SK-N-SH treated with all-trans-retinoic acid at 6 μM for 48 hours (cell line): ENCODE results near the gene ASCL2.

Experiments
- ATAC-seq: fragments of 200-7000 bp; cut with Tn5 transposase; 3 replicates; pipeline ENCODE4 v1.9.1; 2020; ENCODE audit warnings: mild to moderate bottlenecking, moderate library complexity
- BACH2 ChIP-seq: fragments of 250-450 bp; sonication (Bioruptor Pico); IDR thresholded peaks from 2 replicates; pipeline ENCODE4 v1.9.0; 2021; ENCODE audit warnings: mild to moderate bottlenecking, borderline replicate concordance
- ESRRG ChIP-seq: fragments of 250-450 bp; sonication (Bioruptor Pico); IDR thresholded peaks from 2 replicates; pipeline ENCODE4 v1.6.1; 2021; ENCODE audit warnings: mild to moderate bottlenecking
- GLIS3 ChIP-seq: fragments of 250-450 bp; sonication (Bioruptor Pico); IDR thresholded peaks from 2 replicates; pipeline ENCODE4 v1.5.0; 2020; ENCODE audit warnings: mild to moderate bottlenecking, moderate library complexity
- OSR1 ChIP-seq: fragments of 250-450 bp; sonication (Bioruptor Pico); IDR thresholded peaks from 2 replicates; pipeline ENCODE4 v1.8.0; 2022; ENCODE audit warnings: moderate library complexity, mild to moderate bottlenecking, inconsistent platforms
- PPARA ChIP-seq: fragments of 250-450 bp; sonication (Bioruptor Pico); IDR thresholded peaks from 2 replicates; pipeline ENCODE4 v1.5.0; 2020; ENCODE audit warnings: mild to moderate bottlenecking, borderline replicate concordance
- RARB ChIP-seq: fragments of 250-450 bp; sonication (Bioruptor Pico); IDR thresholded peaks from 2 replicates; pipeline ENCODE4 v1.8.0; 2021; ENCODE audit warnings: mild to moderate bottlenecking, moderate library complexity
- TCF4 ChIP-seq: fragments of 250-450 bp; sonication (Bioruptor Pico); IDR thresholded peaks from 2 replicates; pipeline ENCODE4 v1.8.0; 2021; ENCODE audit warnings: mild to moderate bottlenecking, moderate library complexity, borderline replicate concordance
- TOX ChIP-seq: fragments of 250-450 bp; sonication (Bioruptor Pico); IDR thresholded peaks from 2 replicates; pipeline ENCODE4 v1.8.0; 2021; ENCODE audit warnings: mild to moderate bottlenecking, moderate library complexity, borderline replicate concordance
- ZC3H10 ChIP-seq: fragments of 250-450 bp; sonication (Bioruptor Pico); IDR thresholded peaks from 2 replicates; pipeline ENCODE4 v1.5.1; 2021; ENCODE audit warnings: mild to moderate bottlenecking, moderate library complexity
- ZFP3 ChIP-seq: fragments of 250-450 bp; sonication (Bioruptor Pico); IDR thresholded peaks from 2 replicates; pipeline ENCODE4 v1.5.0; 2020; ENCODE audit warnings: mild to moderate bottlenecking, moderate library complexity
- ZNF70 ChIP-seq: fragments of 450-650 bp; formaldehyde crosslinking; IDR thresholded peaks from 2 replicates; pipeline ENCODE4 v1.5.0; 2020; ENCODE audit warnings: mild to moderate bottlenecking, moderate library complexity
- ZNF8 ChIP-seq: fragments of 450-650 bp; formaldehyde crosslinking; IDR thresholded peaks from 2 replicates; pipeline ENCODE4 v1.5.0; 2020; ENCODE audit warnings: mild to moderate bottlenecking, moderate library complexity
- TF ChIP-seq, protein P1 (sequence below): fragments of 250-450 bp; sonication (Bioruptor Pico); IDR thresholded peaks from 2 replicates; pipeline ENCODE4 v1.5.1; 2021; ENCODE audit warnings: mild to moderate bottlenecking, moderate library complexity
- TF ChIP-seq, protein P2 (sequence below): fragments of 250-450 bp; sonication (Bioruptor Pico); IDR thresholded peaks from 2 replicates; pipeline ENCODE4 v1.8.0; 2021; ENCODE audit warnings: low read depth, mild to moderate bottlenecking, moderate library complexity, borderline replicate concordance
- TF ChIP-seq, protein P3 (sequence below): fragments of 250-450 bp; sonication (Bioruptor Pico); IDR thresholded peaks from 2 replicates; pipeline ENCODE4 v1.5.1; 2020; ENCODE audit warnings: low read depth, mild to moderate bottlenecking, moderate library complexity
- TF ChIP-seq, protein P4 (sequence below): fragments of 250-450 bp; sonication (Bioruptor Pico); IDR thresholded peaks from 2 replicates; pipeline ENCODE4 v1.8.0; 2020; ENCODE audit warnings: mild to moderate bottlenecking, moderate library complexity, borderline replicate concordance

ASCL2 gene

DNA sequence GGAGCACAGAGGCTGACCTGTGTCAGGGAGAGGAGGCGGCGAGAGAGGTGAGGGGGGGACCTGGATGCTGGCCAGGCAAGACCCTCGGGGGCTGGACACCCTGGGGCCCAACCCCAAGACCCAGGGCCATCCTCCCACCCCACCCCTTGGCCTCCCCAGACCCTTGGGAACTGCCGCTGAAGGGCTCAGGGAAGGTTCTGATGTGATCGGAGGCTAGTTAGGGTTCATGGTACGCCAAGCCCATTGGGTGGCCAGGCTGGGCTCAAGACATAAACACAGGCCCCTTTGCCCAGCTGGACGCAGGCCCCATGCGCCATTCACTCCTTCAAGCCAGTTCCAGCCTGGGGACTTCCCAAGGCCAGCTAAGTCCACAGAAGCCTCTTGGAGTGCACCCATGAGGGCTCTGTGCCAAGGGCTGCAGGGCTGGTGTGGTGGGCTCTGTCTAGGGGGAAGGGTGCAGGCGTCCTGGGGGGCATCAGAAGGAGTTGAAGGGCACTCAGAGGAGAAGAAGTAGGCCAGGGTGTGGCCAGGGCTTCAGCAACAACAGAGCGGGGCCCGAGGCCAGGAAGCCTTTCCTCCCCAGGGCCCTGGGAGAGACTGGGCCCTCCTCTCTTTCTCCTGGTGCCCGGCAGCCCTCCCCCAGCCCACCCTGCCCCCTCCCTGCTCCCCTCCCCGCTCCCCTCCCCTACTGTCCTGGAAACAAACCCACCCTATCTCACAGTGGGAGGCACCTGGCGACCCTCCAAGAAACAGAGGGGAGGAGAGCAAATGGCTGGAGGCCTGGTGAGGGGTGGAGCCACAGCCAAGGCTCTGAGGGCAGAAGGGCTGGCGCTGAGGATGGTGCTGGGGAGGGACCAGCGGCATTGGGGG, 44.4 kb upstream of the ASCL2 start (continued):
- TF ChIP-seq, protein P1, sequence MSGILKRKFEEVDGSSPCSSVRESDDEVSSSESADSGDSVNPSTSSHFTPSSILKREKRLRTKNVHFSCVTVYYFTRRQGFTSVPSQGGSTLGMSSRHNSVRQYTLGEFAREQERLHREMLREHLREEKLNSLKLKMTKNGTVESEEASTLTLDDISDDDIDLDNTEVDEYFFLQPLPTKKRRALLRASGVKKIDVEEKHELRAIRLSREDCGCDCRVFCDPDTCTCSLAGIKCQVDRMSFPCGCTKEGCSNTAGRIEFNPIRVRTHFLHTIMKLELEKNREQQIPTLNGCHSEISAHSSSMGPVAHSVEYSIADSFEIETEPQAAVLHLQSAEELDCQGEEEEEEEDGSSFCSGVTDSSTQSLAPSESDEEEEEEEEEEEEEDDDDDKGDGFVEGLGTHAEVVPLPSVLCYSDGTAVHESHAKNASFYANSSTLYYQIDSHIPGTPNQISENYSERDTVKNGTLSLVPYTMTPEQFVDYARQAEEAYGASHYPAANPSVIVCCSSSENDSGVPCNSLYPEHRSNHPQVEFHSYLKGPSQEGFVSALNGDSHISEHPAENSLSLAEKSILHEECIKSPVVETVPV (CRISPR knock-in tag), result no peak
- no peak for TF ChIP-seq ESRRG
- no peak for TF ChIP-seq GLIS3 (CRISPR knock-in tag)
- TF ChIP-seq, all 23 proteins: peak for 0

DNA sequence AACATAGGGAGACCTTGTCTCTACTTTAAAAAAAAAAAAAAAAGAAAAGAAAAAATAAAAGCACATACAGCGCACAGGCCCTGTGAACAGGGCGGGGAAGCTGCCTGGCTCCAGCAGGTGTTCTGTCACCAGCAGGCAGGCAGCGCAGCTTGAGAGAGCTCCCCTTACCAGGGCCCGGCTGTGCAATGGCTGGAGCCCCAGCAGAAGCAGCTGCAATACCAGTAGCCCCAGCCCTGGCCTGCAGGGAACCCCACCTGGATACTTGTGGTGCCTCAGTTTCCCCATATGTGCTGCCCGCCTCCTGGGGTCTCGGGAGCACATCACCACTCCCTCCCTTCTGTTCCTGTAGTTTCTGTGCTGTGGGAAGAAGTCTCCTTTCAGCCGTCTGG, 43.7 kb upstream of the ASCL2 start:
- TF ChIP-seq TOX (CRISPR knock-in tag) (no peak), PPARA (CRISPR knock-in tag) (no peak), RARB (CRISPR knock-in tag) (no peak), ZNF8 (CRISPR knock-in tag) (no peak), GLIS3 (CRISPR knock-in tag) (no peak)
- ATAC-seq, result no peak

DNA sequence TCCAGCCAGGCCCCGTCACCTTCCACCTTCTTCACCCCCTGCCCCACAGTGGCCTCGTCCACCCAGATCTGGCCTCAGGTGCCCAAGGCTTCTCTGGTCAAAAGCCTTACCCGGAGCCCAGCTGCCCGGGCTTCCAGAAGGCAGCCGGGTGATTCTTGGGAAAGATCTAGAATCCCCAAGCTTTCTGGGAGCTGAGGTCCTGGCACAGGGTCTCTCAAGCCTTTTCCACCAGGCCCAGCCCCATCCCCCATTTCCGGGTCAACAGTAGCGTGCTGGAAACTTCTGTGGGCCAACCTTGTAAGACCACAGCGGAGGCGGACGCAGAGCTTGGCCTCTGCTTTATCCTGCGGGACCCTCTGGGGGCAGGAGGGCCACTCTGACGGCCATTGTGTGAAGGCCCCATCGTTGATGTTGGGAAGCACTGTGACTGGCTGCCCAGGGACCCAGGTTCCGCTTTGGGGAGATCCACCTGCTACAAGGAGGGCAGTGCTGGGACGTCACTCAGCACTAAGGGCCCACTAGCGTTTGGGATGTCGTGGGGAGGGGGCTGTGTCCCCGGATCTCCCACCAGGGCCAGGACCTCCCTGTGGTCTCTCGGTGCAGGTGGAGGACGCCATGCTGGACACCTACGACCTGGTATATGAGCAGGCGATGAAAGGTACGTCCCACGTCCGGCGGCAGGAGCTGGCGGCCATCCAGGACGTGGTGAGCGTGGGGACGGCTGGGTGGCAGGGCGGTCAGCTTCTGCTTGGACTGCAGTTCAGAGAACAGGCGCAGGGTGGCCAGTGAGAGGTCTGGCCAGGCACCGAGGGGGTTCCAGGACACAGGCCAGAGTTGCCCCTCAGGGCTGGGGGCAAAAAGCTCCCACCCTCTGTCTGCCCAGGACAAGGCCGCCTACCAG, 42.9 kb upstream of the ASCL2 start:
- no peak for ATAC-seq
- TF ChIP-seq, protein P2, sequence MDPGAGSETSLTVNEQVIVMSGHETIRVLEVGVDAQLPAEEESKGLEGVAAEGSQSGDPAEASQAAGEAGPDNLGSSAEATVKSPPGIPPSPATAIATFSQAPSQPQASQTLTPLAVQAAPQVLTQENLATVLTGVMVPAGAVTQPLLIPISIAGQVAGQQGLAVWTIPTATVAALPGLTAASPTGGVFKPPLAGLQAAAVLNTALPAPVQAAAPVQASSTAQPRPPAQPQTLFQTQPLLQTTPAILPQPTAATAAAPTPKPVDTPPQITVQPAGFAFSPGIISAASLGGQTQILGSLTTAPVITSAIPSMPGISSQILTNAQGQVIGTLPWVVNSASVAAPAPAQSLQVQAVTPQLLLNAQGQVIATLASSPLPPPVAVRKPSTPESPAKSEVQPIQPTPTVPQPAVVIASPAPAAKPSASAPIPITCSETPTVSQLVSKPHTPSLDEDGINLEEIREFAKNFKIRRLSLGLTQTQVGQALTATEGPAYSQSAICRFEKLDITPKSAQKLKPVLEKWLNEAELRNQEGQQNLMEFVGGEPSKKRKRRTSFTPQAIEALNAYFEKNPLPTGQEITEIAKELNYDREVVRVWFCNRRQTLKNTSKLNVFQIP (CRISPR knock-in tag), result no peak
- no peak for TF ChIP-seq BACH2 (CRISPR knock-in tag)
- TF ChIP-seq, protein P3, sequence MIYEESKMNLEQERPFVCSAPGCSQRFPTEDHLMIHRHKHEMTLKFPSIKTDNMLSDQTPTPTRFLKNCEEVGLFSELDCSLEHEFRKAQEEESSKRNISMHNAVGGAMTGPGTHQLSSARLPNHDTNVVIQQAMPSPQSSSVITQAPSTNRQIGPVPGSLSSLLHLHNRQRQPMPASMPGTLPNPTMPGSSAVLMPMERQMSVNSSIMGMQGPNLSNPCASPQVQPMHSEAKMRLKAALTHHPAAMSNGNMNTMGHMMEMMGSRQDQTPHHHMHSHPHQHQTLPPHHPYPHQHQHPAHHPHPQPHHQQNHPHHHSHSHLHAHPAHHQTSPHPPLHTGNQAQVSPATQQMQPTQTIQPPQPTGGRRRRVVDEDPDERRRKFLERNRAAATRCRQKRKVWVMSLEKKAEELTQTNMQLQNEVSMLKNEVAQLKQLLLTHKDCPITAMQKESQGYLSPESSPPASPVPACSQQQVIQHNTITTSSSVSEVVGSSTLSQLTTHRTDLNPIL (CRISPR knock-in tag), result no peak
- TF ChIP-seq ZC3H10 (CRISPR knock-in tag), result no peak
- TF ChIP-seq ZFP3 (CRISPR knock-in tag), result no peak
- TF ChIP-seq, protein P4, sequence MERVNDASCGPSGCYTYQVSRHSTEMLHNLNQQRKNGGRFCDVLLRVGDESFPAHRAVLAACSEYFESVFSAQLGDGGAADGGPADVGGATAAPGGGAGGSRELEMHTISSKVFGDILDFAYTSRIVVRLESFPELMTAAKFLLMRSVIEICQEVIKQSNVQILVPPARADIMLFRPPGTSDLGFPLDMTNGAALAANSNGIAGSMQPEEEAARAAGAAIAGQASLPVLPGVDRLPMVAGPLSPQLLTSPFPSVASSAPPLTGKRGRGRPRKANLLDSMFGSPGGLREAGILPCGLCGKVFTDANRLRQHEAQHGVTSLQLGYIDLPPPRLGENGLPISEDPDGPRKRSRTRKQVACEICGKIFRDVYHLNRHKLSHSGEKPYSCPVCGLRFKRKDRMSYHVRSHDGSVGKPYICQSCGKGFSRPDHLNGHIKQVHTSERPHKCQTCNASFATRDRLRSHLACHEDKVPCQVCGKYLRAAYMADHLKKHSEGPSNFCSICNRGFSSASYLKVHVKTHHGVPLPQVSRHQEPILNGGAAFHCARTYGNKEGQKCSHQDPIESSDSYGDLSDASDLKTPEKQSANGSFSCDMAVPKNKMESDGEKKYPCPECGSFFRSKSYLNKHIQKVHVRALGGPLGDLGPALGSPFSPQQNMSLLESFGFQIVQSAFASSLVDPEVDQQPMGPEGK (CRISPR knock-in tag), result no peak
- no peak for TF ChIP-seq TCF4 (CRISPR knock-in tag)
- TF ChIP-seq ESRRG, result no peak
- TF ChIP-seq TOX (CRISPR knock-in tag), result no peak
- TF ChIP-seq PPARA (CRISPR knock-in tag), result no peak
- TF ChIP-seq OSR1 (CRISPR knock-in tag), result no peak
- TF ChIP-seq ZNF70, result no peak
- TF ChIP-seq, protein P1 (CRISPR knock-in tag), result no peak
- no peak for TF ChIP-seq ZNF8 (CRISPR knock-in tag)
- no peak for TF ChIP-seq RARB (CRISPR knock-in tag)
